Measurements from ENCODE around the gene MSANTD4. TPM values are rescaled to one million over a fixed set of nuclear protein-coding genes. Genes with fewer than 3 reads are reported as not detected.

MSANTD4 gene
- total and polyA plus RNA-seq, 3 experiments from 2014 or later, result 6.8 to 18.3 (median 17.2) TPM

DNA sequence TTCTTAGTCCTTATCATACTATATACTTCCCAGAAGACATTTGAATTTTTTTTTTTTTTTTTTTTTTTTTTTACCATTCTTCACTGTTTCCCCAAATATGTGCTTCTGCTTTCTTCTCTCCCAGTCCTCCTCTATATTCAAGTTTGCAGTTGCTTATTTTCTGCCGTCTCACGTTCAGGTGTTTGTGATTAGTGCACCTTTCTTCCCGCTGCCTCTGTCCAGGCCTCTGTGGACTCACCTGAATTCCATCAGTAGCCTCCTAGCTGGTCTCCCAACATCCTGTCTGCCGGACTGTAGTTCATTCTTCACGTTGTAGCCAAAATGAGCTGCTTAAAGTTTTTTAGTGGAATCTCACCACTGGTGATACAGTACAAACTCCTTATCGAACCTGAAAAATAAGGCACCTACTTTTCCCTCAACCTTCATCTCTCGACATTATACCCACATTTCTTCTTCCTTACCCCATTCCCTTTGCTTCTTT lies 795 bp upstream of the MSANTD4 start:
- H3K9me3 Mint-ChIP-seq, result peaks cover 0 to 2% (median 0%) of the 10 kb centered on the region in 5 donors
- Histone ChIP-seq H3K36me3 (ENCODE audit: insufficient read depth, low read length) (no peaks in the 10 kb centered on the region), H3K4me1 (ENCODE audit: insufficient read depth, low read length) (peaks cover 31% of the 10 kb centered on the region), H3K27ac (ENCODE audit: low read depth, low read length) (no peak overlapping the region), H3K4me3 (ENCODE audit: low read length) (peak overlapping the region; percentile 84), H3K9me3 (ENCODE audit: low read length) (no peaks in the 10 kb centered on the region), H3K27me3 (ENCODE audit: insufficient read depth, low read length, poor library complexity, severe bottlenecking) (no peaks in the 10 kb centered on the region)
- H3K4me3 Mint-ChIP-seq, result peak overlapping the region; percentile 89 to 98 (median 94)
- ChIA-PET POLR2A (interaction anchor here (1.1 kb wide), 1 partner anchor 55 kb away, joined by 4 read pairs; the partner anchor contains the start of genes AASDHPPT and KBTBD3), CTCF (interaction anchor here (1.6 kb wide), 1 partner anchor 54 kb away, joined by 6 read pairs; the partner anchor contains the start of genes AASDHPPT and KBTBD3)
- H3K4me1 Mint-ChIP-seq, result peaks cover 37 to 53% (median 50%) of the 10 kb centered on the region in 3 donors
- H3K27me3 Mint-ChIP-seq, result peaks cover 7 to 16% of the 10 kb centered on the region in 2 donors
- peaks cover 4 to 18% (median 7%) of the 10 kb centered on the region in 3 donors for H3K36me3 Mint-ChIP-seq
- peak in 1 of 5 donors; percentile 1 for DNase-seq
- H3K27ac Mint-ChIP-seq, result peak overlapping the region; percentile 70 to 97 (median 90)

GRCh38 chr11:106021181-106021966 lies 666 bp downstream of the MSANTD4 start:
- H3K27ac ChIP-seq (ENCODE audit: low read depth, low read length), result peak overlapping the region; percentile 58
- Mint-ChIP-seq H3K27me3 (peaks cover 5 to 7% of the 10 kb centered on the region in 2 donors), H3K27ac (peak overlapping the region; percentile 70 to 97 (median 90)), H3K4me3 (peak overlapping the region; percentile 89 to 98 (median 94)), H3K4me1 (peaks cover 43 to 65% (median 60%) of the 10 kb centered on the region in 3 donors), H3K9me3 (no peaks in the 10 kb centered on the region), H3K36me3 (peaks cover 5 to 19% (median 7%) of the 10 kb centered on the region in 3 donors)
- no peak for DNase-seq
- H3K4me3 ChIP-seq (ENCODE audit: low read length), result peak overlapping the region; percentile 84
- no peaks in the 10 kb centered on the region for H3K36me3 ChIP-seq (ENCODE audit: insufficient read depth, low read length)
- peaks cover 31% of the 10 kb centered on the region for H3K4me1 ChIP-seq (ENCODE audit: insufficient read depth, low read length)
- ChIA-PET CTCF (no interaction called here), POLR2A (no interaction called here)
- H3K27me3 ChIP-seq (ENCODE audit: insufficient read depth, low read length, poor library complexity, severe bottlenecking), result no peaks in the 10 kb centered on the region
- H3K9me3 ChIP-seq (ENCODE audit: low read length), result no peaks in the 10 kb centered on the region

- Mint-ChIP-seq H3K27me3 (no peaks in the 10 kb centered on the region), H3K4me1 (peaks cover 58 to 92% (median 90%) of the 10 kb centered on the region in 3 donors), H3K4me3 (no peak overlapping the region), H3K36me3 (peaks cover 5 to 32% (median 13%) of the 10 kb centered on the region in 3 donors), H3K27ac (no peak overlapping the region), H3K9me3 (no peaks in the 10 kb centered on the region)
- Histone ChIP-seq H3K4me1 (ENCODE audit: insufficient read depth, low read length) (peaks cover 35% of the 10 kb centered on the region), H3K27ac (ENCODE audit: low read depth, low read length) (no peak overlapping the region), H3K4me3 (ENCODE audit: low read length) (no peak overlapping the region), H3K27me3 (ENCODE audit: insufficient read depth, low read length, poor library complexity, severe bottlenecking) (no peaks in the 10 kb centered on the region), H3K9me3 (ENCODE audit: low read length) (no peaks in the 10 kb centered on the region), H3K36me3 (ENCODE audit: insufficient read depth, low read length) (no peaks in the 10 kb centered on the region)
- CTCF ChIA-PET, result no interaction called here
- DNase-seq, result no peak
- POLR2A ChIA-PET, result no interaction called here
Measured at GRCh38 chr11:106017093-106017492, 4.9 kb downstream of the MSANTD4 start.

- no peaks in the 10 kb centered on the region for H3K27me3 Mint-ChIP-seq
- H3K27me3 ChIP-seq (ENCODE audit: insufficient read depth, low read length, poor library complexity, severe bottlenecking), result no peaks in the 10 kb centered on the region
- peaks cover 16 to 40% (median 25%) of the 10 kb centered on the region in 3 donors for H3K36me3 Mint-ChIP-seq
- CTCF ChIA-PET, result no interaction called here
- H3K36me3 ChIP-seq (ENCODE audit: insufficient read depth, low read length), result peaks cover 7% of the 10 kb centered on the region
- no peak overlapping the region for H3K4me3 Mint-ChIP-seq
- DNase-seq, result no peak
- peaks cover 58 to 88% (median 83%) of the 10 kb centered on the region in 3 donors for H3K4me1 Mint-ChIP-seq
- H3K4me1 ChIP-seq (ENCODE audit: insufficient read depth, low read length), result peaks cover 21% of the 10 kb centered on the region
- POLR2A ChIA-PET, result no interaction called here
- no peak overlapping the region for H3K27ac Mint-ChIP-seq
- H3K9me3 ChIP-seq (ENCODE audit: low read length), result no peaks in the 10 kb centered on the region
- H3K27ac ChIP-seq (ENCODE audit: low read depth, low read length), result no peak overlapping the region
- H3K9me3 Mint-ChIP-seq, result no peaks in the 10 kb centered on the region
- no peak overlapping the region for H3K4me3 ChIP-seq (ENCODE audit: low read length)
Measured at GRCh38 chr11:106015066-106015465, 7.0 kb downstream of the MSANTD4 start.

- peaks cover 56 to 87% (median 82%) of the 10 kb centered on the region in 3 donors for H3K4me1 Mint-ChIP-seq
Measured at GRCh38 chr11:106014620-106015019, 7.4 kb downstream of the MSANTD4 start.

DNA sequence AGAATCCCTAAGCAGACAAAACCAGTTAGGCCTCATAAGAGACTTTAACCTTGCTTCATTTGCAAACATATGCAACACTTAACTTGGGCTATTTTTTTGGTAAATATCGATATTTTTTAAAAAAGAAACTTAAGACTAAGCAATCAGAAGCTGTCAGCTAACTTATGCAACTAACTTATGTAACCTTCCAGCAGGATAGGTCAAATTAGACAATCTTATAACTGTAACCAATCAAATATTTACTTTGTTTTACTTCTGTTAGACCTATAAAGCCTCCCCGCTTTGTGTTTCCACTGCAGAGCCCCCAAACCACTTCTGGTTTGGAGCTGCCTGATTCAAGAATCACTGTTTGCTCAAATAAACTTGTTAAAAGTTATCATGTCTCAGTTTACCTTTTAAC lies 8.0 kb downstream of the MSANTD4 start:
- H3K36me3 Mint-ChIP-seq, result peaks cover 24 to 47% (median 30%) of the 10 kb centered on the region in 3 donors
- no peak overlapping the region for H3K4me3 ChIP-seq (ENCODE audit: low read length)
- no peaks in the 10 kb centered on the region for H3K9me3 ChIP-seq (ENCODE audit: low read length)
- no peaks in the 10 kb centered on the region for H3K27me3 ChIP-seq (ENCODE audit: insufficient read depth, low read length, poor library complexity, severe bottlenecking)
- no peaks in the 10 kb centered on the region for H3K27me3 Mint-ChIP-seq
- H3K9me3 Mint-ChIP-seq, result no peaks in the 10 kb centered on the region
- peak overlapping the region in 1 of 8 donors; percentile 35 for H3K27ac Mint-ChIP-seq
- no peak overlapping the region for H3K4me3 Mint-ChIP-seq
- H3K36me3 ChIP-seq (ENCODE audit: insufficient read depth, low read length), result peaks cover 14% of the 10 kb centered on the region
- no peak for DNase-seq
- H3K4me1 ChIP-seq (ENCODE audit: insufficient read depth, low read length), result peaks cover 12% of the 10 kb centered on the region
- H3K4me1 Mint-ChIP-seq, result peaks cover 54 to 85% (median 82%) of the 10 kb centered on the region in 3 donors
- H3K27ac ChIP-seq (ENCODE audit: low read depth, low read length), result no peak overlapping the region
- ChIA-PET POLR2A (no interaction called here), CTCF (no interaction called here)

More at GRCh38 chr11:106014620-106015019, 7.4 kb downstream of the MSANTD4 start:
- no peak overlapping the region for H3K4me3 ChIP-seq (ENCODE audit: low read length)
- peaks cover 16% of the 10 kb centered on the region for H3K4me1 ChIP-seq (ENCODE audit: insufficient read depth, low read length)
- ChIA-PET CTCF (no interaction called here), POLR2A (no interaction called here)
- Mint-ChIP-seq H3K36me3 (peaks cover 20 to 43% (median 28%) of the 10 kb centered on the region in 3 donors), H3K9me3 (no peaks in the 10 kb centered on the region), H3K27ac (no peak overlapping the region), H3K27me3 (no peaks in the 10 kb centered on the region), H3K4me3 (no peak overlapping the region)
- DNase-seq, result no peak
- H3K36me3 ChIP-seq (ENCODE audit: insufficient read depth, low read length), result peaks cover 11% of the 10 kb centered on the region
- H3K27ac ChIP-seq (ENCODE audit: low read depth, low read length), result no peak overlapping the region
- no peaks in the 10 kb centered on the region for H3K27me3 ChIP-seq (ENCODE audit: insufficient read depth, low read length, poor library complexity, severe bottlenecking)
- no peaks in the 10 kb centered on the region for H3K9me3 ChIP-seq (ENCODE audit: low read length)

DNA sequence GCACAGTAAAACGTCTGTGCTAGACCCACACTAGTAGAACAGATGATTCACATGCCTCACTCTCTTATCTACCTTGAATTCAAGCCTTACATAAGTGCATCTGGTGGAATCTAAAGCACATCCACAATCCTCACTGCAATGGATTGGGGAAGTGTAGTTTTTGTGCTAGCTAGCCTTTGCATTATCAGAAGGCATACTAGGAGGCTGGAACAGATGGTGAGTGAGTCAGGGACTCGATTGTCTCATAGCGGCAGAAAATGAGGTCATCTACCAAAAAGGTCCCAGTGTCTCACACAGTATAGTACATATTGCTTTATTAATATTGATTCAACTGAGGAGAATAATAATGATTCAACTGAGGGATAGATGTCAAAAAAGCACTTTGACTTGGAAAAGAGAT lies 9.3 kb downstream of the MSANTD4 start:
- Mint-ChIP-seq H3K4me3 (peak overlapping the region in 1 of 7 donors; percentile 1), H3K36me3 (peaks cover 31 to 58% (median 32%) of the 10 kb centered on the region in 3 donors)
- CTCF ChIA-PET, result no interaction called here

GRCh38 chr11:106011481-106011880 lies 10.6 kb downstream of the MSANTD4 start:
- no peaks in the 10 kb centered on the region for H3K27me3 ChIP-seq (ENCODE audit: insufficient read depth, low read length, poor library complexity, severe bottlenecking)
- no peak overlapping the region for H3K27ac Mint-ChIP-seq
- ChIA-PET CTCF (no interaction called here), POLR2A (no interaction called here)
- peaks cover 0 to 2% (median 0%) of the 10 kb centered on the region in 5 donors for H3K9me3 Mint-ChIP-seq
- peaks cover 45 to 83% (median 76%) of the 10 kb centered on the region in 3 donors for H3K4me1 Mint-ChIP-seq
- no peaks in the 10 kb centered on the region for H3K9me3 ChIP-seq (ENCODE audit: low read length)
- no peak overlapping the region for H3K4me3 ChIP-seq (ENCODE audit: low read length)
- no peak overlapping the region for H3K27ac ChIP-seq (ENCODE audit: low read depth, low read length)
- no peaks in the 10 kb centered on the region for H3K27me3 Mint-ChIP-seq
- H3K36me3 Mint-ChIP-seq, result peaks cover 38 to 70% (median 44%) of the 10 kb centered on the region in 3 donors
- no peak overlapping the region for H3K4me3 Mint-ChIP-seq
- H3K36me3 ChIP-seq (ENCODE audit: insufficient read depth, low read length), result peaks cover 14% of the 10 kb centered on the region
- peaks cover 4% of the 10 kb centered on the region for H3K4me1 ChIP-seq (ENCODE audit: insufficient read depth, low read length)
- DNase-seq, result no peak

More for the DNA sequence above, 9.3 kb downstream of the MSANTD4 start:
- Mint-ChIP-seq H3K9me3 (no peaks in the 10 kb centered on the region), H3K4me1 (peaks cover 50 to 82% (median 80%) of the 10 kb centered on the region in 3 donors), H3K27me3 (no peaks in the 10 kb centered on the region), H3K27ac (no peak overlapping the region)
- H3K27ac ChIP-seq (ENCODE audit: low read depth, low read length), result no peak overlapping the region
- H3K9me3 ChIP-seq (ENCODE audit: low read length), result no peaks in the 10 kb centered on the region
- DNase-seq, result no peak
- POLR2A ChIA-PET, result no interaction called here
- H3K36me3 ChIP-seq (ENCODE audit: insufficient read depth, low read length), result peaks cover 14% of the 10 kb centered on the region
- H3K27me3 ChIP-seq (ENCODE audit: insufficient read depth, low read length, poor library complexity, severe bottlenecking), result no peaks in the 10 kb centered on the region
- peaks cover 4% of the 10 kb centered on the region for H3K4me1 ChIP-seq (ENCODE audit: insufficient read depth, low read length)
- H3K4me3 ChIP-seq (ENCODE audit: low read length), result no peak overlapping the region
